HG03045 (cell line): ENCODE results near the gene ARHGEF6.
"Not testable (repeated sequence)": the region's sequence is repeated elsewhere in the genome, so short reads cannot be mapped to it uniquely, and the experiment has no call there.

Source experiments
- ATAC-seq: cut with Tn5 transposase; IDR thresholded peaks from one replicate; pipeline ENCODE4 v1.9.1; 2021; ENCODE audit warnings: mild to moderate bottlenecking, moderate library complexity; ENCODE audit not compliant: unreplicated experiment

The ARHGEF6 gene

DNA sequence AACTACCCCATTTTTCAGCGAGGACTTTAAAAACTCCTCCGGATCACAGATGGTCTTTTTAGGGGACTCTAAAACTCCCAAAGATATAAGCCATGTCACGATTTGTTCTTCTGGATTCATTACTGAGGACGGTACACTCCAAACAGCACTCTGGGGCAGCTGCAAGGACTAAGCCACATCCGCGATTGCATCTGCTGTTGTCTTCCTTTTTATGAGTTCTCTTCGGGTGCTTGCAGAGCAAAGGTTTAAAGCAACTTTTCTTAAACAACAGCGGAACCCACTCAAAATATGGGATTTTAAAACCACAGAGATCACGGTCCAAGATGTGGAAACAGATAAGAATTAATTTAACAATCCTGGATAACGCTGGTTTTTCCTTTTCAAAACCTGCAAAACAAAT, at the start of gene ARHGEF6:
Gene ARHGEF6, minus strand, starts transcription at position 170 of the 400 bp plus-strand sequence. Its CDS starts 50 bp downstream, at position 120.
- ATAC-seq, result no peak

DNA sequence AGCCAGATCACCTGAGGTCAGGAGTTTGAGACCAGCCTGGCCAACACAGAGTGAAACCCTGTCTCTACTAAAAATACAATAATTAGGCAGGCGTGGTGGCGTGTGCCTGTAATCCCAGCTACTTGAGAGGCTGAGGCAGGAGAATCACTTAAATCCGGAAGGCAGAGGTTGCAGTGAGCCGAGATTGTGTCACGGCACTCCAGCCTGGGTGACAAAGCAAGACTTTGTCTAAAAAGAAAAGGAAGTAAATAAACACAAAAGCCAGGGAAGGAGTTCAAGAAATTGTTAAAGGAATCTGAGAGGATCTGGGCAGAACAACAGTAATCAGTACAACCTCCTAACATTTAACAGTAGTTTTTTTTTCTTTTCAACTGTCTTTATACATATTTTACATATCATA, 48.7 kb upstream of the ARHGEF6 start:
- no peak for ATAC-seq

DNA sequence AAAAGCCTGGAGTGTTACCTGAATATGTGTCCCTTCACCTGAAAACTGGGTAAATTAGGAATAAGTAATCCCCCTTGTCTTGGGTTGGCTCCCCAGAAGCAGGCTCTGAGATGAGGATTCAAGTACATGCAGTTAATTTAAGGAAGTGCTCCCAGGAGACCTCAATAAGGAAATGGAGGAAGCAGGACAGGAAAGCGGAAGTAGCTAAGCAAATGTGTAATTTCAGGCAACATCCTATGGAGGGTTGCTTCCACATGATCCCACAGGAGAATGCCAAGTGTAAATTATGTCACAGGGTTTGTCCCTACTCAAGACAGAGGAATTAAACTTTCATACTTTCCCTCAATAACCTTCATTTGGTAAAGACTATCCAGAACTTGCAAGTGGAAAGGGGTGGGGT, 48.1 kb upstream of the ARHGEF6 start:
- ATAC-seq, result no peak

DNA sequence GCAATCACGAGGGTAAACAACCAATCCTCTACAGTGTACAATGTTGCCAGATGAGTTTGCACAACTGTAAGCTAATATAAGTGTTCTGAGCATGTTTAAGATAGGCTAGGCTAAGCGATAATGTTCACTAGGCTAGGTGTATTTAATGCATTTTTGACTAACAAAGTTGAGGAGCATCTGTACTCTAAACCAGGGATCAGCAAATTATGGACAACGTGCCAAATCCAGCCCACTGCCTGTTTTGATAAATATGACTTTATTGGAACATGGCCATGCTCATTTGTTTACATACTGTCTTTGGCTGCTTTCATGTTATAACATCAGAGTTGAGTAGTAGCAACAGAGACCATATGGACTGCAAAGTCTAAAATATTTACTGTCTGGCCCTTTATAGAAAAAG, 46.3 kb upstream of the ARHGEF6 start:
- no peak for ATAC-seq

DNA sequence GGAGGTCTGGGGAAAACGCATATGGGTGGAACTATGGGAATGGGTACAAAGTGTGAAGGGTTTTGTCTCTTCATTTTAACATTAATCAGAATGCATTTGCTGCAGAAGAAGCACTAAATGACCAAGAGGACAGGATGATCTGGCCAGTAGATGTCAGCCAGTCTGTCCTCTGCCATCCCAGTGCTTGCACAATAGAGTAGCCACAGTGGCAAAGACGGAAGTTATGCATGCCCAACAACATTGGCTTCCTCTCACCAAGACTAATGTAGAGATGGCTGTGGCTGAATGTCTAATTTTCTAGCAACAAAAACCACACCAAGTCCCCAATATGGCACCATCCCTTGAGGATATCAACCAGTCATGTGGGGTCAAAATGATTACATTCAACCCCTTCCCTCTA, 45.0 kb upstream of the ARHGEF6 start:
- no peak for ATAC-seq

DNA sequence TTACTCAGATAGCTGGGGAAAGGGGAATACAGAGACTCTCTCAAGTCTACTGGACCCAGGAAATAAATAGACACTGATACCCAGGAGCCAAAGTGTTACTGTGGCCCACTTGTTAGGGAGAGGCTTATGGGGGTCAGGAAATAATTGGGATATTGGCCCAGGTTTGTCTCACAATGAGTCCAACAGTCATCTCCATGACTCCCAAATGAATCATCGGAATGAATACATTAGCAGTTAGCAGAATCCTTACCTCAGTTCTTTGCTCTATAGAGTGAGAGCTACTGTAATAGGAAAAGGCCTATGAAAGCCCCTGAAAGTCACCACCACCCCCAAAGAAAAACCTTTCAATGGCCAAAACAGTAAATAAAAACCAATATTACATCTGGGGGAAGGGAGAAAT, 42.4 kb upstream of the ARHGEF6 start:
- no peak for ATAC-seq

- no peak for ATAC-seq
Observed at GRCh38 chrX:136822337-136823095, 41.8 kb upstream of the ARHGEF6 start.

GRCh38 chrX:136819756-136820155, 39.0 kb upstream of the ARHGEF6 start:
- ATAC-seq, result not testable (repeated sequence)

GRCh38 chrX:136819031-136819703, 38.4 kb upstream of the ARHGEF6 start:
- no peak for ATAC-seq

GRCh38 chrX:136816975-136817374, 36.2 kb upstream of the ARHGEF6 start:
- ATAC-seq, result no peak

GRCh38 chrX:136814847-136815750, 34.4 kb upstream of the ARHGEF6 start:
- ATAC-seq, result no peak

DNA sequence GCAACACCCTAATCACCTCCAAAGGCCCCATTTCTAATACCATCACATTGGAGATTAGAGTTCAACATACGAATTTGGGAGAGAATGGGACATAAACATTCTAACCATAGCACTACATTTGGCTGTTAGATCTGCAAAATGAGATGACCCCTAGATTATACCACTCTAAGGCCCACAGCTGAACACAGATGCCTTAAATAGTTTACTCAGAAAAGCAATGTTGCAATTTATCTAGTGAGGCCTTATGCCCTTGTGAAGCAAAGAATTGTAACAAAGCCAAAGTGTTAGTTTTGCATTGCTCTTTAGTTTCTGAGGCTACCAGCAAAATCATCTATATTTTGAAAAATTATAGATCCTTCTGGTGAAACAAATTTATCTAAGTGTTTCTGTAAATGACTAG, 31.6 kb upstream of the ARHGEF6 start:
- no peak for ATAC-seq

DNA sequence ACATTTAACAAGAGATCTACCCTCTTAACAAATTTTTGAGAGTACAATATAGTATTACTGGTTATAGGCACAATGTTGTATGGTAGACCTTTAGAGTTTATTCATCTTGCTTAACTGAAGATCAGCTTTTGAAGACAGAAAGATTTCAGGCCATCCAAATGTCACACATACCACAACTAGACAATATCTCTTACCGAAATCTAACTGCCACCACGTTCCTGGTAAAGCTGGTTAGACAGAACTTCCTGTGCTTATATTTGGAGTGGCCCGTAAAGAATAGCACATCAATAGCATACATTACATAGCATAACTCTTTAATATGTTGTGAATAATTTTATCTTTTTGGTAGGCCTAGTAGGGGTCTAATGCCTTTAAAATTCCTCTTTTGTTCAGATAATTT, 29.8 kb upstream of the ARHGEF6 start:
- no peak for ATAC-seq

GRCh38 chrX:136806891-136807410, 26.2 kb upstream of the ARHGEF6 start:
- ATAC-seq, result no peak

GRCh38 chrX:136802515-136802914, 21.8 kb upstream of the ARHGEF6 start:
- no peak for ATAC-seq

DNA sequence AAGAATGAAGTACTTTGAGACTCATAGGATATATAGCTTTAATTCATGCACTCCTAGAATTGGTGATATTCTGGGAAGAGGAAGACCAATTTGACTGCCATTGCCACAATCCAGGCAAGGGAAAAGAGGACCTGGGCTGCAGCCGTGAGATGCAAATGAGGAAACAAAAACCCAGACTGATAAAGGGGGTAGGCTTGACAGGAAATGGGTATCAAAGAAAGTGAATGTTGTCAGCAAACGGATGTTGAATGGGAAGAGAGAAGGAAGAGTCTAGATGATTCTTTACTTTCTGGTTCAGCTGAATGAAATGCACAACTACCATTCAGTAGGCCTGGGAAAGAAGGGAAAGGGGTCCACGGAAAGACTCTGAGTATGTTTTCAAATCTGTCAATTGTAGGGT, 17.1 kb upstream of the ARHGEF6 start:
- ATAC-seq, result no peak

- not testable (repeated sequence) for ATAC-seq
Observed at GRCh38 chrX:136795132-136795531, 14.4 kb upstream of the ARHGEF6 start.

DNA sequence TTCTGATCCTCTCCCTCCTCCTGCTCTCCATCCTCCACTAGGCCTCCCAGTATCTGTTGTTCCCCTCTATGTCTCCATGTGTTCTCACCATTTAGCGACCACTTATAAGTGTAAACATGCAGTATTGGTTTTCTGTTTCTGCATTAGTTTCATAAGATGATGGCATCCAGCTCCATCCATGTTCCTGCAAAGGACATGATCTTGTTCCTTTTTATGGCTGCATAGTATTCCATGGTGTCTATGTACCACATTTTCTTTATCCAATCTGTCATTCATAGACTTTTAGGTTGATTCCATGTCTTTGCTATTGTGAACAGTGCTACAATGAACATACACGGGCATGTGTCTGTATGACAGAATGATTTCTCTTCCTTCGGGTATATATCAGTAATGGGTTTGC, 13.9 kb upstream of the ARHGEF6 start:
- ATAC-seq, result not testable (repeated sequence)

DNA sequence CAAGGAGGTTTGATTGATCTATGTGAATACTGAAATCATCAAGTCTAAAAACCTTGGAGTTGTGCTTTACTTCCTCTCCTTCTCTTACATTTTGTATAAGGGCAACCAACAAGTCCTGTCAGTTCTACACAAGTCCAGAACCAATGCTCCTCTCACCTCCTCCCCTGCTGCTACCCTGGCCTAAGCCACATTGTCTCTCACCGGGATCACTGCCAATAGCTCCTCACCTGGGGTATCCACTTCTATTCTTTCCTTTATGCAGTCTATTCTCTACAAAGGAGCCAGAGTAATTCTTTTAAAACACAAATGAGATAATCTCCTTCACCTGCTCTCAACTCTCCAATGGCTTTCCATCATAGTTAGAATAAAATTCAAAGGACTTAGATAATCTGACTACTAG, 13.3 kb upstream of the ARHGEF6 start:
- ATAC-seq, result no peak

DNA sequence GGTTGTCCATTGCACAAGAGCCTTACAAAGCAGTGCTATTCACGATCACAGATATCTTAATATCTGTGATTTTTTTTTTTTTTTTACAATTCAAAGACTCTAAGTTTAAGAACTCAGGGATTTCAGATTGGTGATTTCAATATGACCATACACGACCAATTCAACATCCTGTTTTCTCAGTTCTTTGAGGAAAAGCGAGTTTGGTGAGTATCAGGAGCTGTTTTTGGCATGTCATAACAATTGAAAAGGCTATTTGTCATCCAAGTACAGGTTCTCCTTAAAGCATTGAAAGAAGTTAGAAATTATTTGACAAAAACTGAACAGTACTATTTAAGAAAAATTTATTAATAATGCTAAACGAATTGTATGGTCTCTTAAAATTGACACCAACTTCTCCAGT, 9.1 kb upstream of the ARHGEF6 start:
- no peak for ATAC-seq

DNA sequence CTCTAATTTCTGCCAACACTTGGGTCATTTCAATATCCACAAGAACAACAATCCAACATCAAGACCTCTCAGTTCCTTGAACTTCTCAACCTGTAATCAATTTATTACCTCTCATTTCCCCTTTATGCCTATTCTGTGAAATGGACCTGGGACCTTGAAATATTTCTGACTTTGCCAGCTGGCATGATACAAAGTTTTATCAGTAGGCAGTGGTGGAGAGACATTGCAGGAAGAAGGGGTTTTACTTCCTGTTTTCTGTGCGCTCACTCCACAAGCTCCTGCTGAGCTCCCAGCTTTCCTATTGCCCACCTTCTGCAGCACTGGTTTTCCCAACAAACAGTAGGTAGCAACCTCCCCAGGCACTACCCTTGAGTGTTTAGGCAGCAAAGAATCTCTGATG, 3.5 kb upstream of the ARHGEF6 start:
- ATAC-seq, result no peak
